Measurements from ENCODE around the gene EPHB2. TPM values are rescaled to one million over a fixed set of nuclear protein-coding genes. Genes with fewer than 3 reads are reported as not detected.

Gene EPHB2
- total and polyA plus RNA-seq, 2 donors (not counting 1 experiment from before 2014, with no cell fraction given) = 0.07 to 0.39 TPM

DNA sequence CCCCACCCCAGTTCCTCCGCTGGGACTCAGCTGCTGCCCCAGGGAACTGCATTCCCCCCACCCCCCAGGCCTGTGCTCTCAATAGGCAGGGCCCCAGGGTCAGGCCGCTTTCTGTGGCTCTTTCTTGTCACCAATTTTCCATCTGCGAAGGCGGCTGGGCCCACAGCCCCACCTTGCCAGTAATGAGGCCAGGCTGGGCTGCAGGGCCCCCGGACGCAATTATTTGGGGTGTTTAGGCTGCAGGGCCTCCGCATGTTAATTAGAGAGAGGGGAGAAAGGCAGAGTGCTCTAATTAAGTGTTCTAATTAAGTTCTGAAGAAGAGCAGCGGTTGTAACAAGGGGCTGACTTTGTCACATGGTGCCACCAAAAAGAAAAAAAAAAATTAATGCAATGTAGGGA lies 71.8 kb downstream of the EPHB2 start:
- TF ChIP-seq, protein P1, sequence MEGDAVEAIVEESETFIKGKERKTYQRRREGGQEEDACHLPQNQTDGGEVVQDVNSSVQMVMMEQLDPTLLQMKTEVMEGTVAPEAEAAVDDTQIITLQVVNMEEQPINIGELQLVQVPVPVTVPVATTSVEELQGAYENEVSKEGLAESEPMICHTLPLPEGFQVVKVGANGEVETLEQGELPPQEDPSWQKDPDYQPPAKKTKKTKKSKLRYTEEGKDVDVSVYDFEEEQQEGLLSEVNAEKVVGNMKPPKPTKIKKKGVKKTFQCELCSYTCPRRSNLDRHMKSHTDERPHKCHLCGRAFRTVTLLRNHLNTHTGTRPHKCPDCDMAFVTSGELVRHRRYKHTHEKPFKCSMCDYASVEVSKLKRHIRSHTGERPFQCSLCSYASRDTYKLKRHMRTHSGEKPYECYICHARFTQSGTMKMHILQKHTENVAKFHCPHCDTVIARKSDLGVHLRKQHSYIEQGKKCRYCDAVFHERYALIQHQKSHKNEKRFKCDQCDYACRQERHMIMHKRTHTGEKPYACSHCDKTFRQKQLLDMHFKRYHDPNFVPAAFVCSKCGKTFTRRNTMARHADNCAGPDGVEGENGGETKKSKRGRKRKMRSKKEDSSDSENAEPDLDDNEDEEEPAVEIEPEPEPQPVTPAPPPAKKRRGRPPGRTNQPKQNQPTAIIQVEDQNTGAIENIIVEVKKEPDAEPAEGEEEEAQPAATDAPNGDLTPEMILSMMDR (IDR thresholded peaks at IDR 0.05) = no peak
- TF ChIP-seq EZH2 (IDR thresholded peaks at IDR 0.05; ENCODE audit: borderline replicate concordance, insufficient read depth, low read depth, low read length, poor library complexity, severe bottlenecking) = no peak
- Mint-ChIP-seq H3K4me3 (no peak overlapping the region), H3K27ac (no peak overlapping the region), H3K27me3 (peaks cover 18% of the 10 kb centered on the region), H3K4me1 (no peaks in the 10 kb centered on the region), H3K9me3 (ENCODE audit: insufficient read depth) (no peaks in the 10 kb centered on the region)
- Histone ChIP-seq H4K20me1 (ENCODE audit: control insufficient read depth, insufficient read depth, low read length, poor library complexity, severe bottlenecking) (no peaks in the 10 kb centered on the region), H3K79me2 (ENCODE audit: control insufficient read depth, insufficient read depth, low read length) (no peaks in the 10 kb centered on the region), H2AFZ (ENCODE audit: insufficient read depth, low read depth, low read length, poor library complexity, severe bottlenecking) (no peak overlapping the region), H3K4me3 (ENCODE audit: control extremely low read depth in 1 of 5, extremely low read depth in 1 of 5, insufficient read depth in 1 of 5, low read depth in 2 of 5, low read length in 4 of 5) (no peak overlapping the region), H3K9ac (ENCODE audit: low read length) (no peak overlapping the region), H3K36me3 (replicated peaks in 1 of 2; ENCODE audit: control extremely low read depth in 1 of 2, control insufficient read depth in 1 of 2, extremely low read depth in 1 of 2, insufficient read depth in 2 of 2, low read length in 1 of 2) (no peaks in the 10 kb centered on the region), H3K9me3 (ENCODE audit: control extremely low read depth in 1 of 3, control insufficient read depth in 2 of 3, insufficient read depth in 1 of 3, low read length in 2 of 3) (no peaks in the 10 kb centered on the region), H3K4me2 (replicated peaks; ENCODE audit: low read depth, low read length, poor library complexity, severe bottlenecking) (no peak overlapping the region), H3K27me3 (replicated peaks in 1 of 4; ENCODE audit: control extremely low read depth in 1 of 4, control insufficient read depth in 3 of 4, insufficient read depth in 4 of 4, low read length in 3 of 4) (peaks cover 0 to 4% (median 0%) of the 10 kb centered on the region in 4 experiments), H3K4me1 (ENCODE audit: control insufficient read depth in 2 of 2, insufficient read depth in 2 of 2, low read length in 2 of 2) (no peaks in the 10 kb centered on the region), H3K27ac (ENCODE audit: low read length in 2 of 2) (no peak overlapping the region)
- CTCF ChIA-PET = no interaction called here
- POLR2A ChIA-PET = no interaction called here
- ATAC-seq (ENCODE audit: low read depth) (no peak), DNase-seq (no peak)
- intact Hi-C loops (cut with micrococcal nuclease) = no loop called here
- WGBS (ENCODE audit: insufficient coverage) = 84% methylated on average over 7 of the region's 8 CpGs

GRCh38 chr1:22784317-22784716 lies 73.7 kb downstream of the EPHB2 start:
- Mint-ChIP-seq H3K4me1 (no peaks in the 10 kb centered on the region), H3K27ac (no peak overlapping the region), H3K4me3 (no peak overlapping the region), H3K27me3 (peaks cover 16% of the 10 kb centered on the region), H3K9me3 (ENCODE audit: insufficient read depth) (no peaks in the 10 kb centered on the region)
- H3K27ac ChIP-seq (ENCODE audit: low read length in 2 of 2) = no peak overlapping the region
- no peaks in the 10 kb centered on the region for H3K4me1 ChIP-seq (ENCODE audit: control insufficient read depth in 2 of 2, insufficient read depth in 2 of 2, low read length in 2 of 2)
- no peak overlapping the region for H3K4me3 ChIP-seq (ENCODE audit: control extremely low read depth in 1 of 5, extremely low read depth in 1 of 5, insufficient read depth in 1 of 5, low read depth in 2 of 5, low read length in 4 of 5)
- intact Hi-C loops (cut with micrococcal nuclease) = no loop called here
- H3K4me2 ChIP-seq (replicated peaks; ENCODE audit: low read depth, low read length, poor library complexity, severe bottlenecking) = no peak overlapping the region
- H4K20me1 ChIP-seq (ENCODE audit: control insufficient read depth, insufficient read depth, low read length, poor library complexity, severe bottlenecking) = no peaks in the 10 kb centered on the region
- ATAC-seq (ENCODE audit: low read depth) (no peak), DNase-seq (no peak)
- H3K79me2 ChIP-seq (ENCODE audit: control insufficient read depth, insufficient read depth, low read length) = no peaks in the 10 kb centered on the region
- H3K9me3 ChIP-seq (ENCODE audit: control extremely low read depth in 1 of 3, control insufficient read depth in 2 of 3, insufficient read depth in 1 of 3, low read length in 2 of 3) = no peaks in the 10 kb centered on the region
- TF ChIP-seq, protein P1 (IDR thresholded peaks at IDR 0.05) = no peak
- TF ChIP-seq EZH2 (IDR thresholded peaks at IDR 0.05; ENCODE audit: borderline replicate concordance, insufficient read depth, low read depth, low read length, poor library complexity, severe bottlenecking) = no peak
- H2AFZ ChIP-seq (ENCODE audit: insufficient read depth, low read depth, low read length, poor library complexity, severe bottlenecking) = no peak overlapping the region
- ChIA-PET POLR2A (no interaction called here), CTCF (no interaction called here)
- H3K9ac ChIP-seq (ENCODE audit: low read length) = no peak overlapping the region
- H3K27me3 ChIP-seq (replicated peaks in 1 of 4; ENCODE audit: control extremely low read depth in 1 of 4, control insufficient read depth in 3 of 4, insufficient read depth in 4 of 4, low read length in 3 of 4) = no peaks in the 10 kb centered on the region
- H3K36me3 ChIP-seq (replicated peaks in 1 of 2; ENCODE audit: control extremely low read depth in 1 of 2, control insufficient read depth in 1 of 2, extremely low read depth in 1 of 2, insufficient read depth in 2 of 2, low read length in 1 of 2) = no peaks in the 10 kb centered on the region
- 96% methylated on average over 17 of the region's 19 CpGs for WGBS (ENCODE audit: insufficient coverage)

All from B cell (primary cell).